Measurements from ENCODE around the gene RUNDC3A.

GRCh38 chr17:44293509-44294226 lies 14.7 kb upstream of the RUNDC3A start:
- TF ChIP-seq ZNF121 (CRISPR knock-in tag; IDR thresholded peaks at IDR 0.05) (no peak), RELA (CRISPR knock-in tag; IDR thresholded peaks at IDR 0.05; ENCODE audit: borderline replicate concordance) (no peak), ZNF396 (CRISPR knock-in tag; IDR thresholded peaks at IDR 0.05; ENCODE audit: borderline replicate concordance) (no peak), CTCF (IDR thresholded peaks at IDR 0.05) (no peak), MAX (CRISPR knock-in tag; IDR thresholded peaks at IDR 0.05) (no peak), SP1 (CRISPR knock-in tag; conservative IDR thresholded peaks at IDR 0.05) (no peak), CREB1 (CRISPR knock-in tag; IDR thresholded peaks at IDR 0.05) (no peak), ZNF281 (CRISPR knock-in tag; IDR thresholded peaks at IDR 0.05) (no peak), IRF1 (CRISPR knock-in tag; IDR thresholded peaks at IDR 0.05) (no peak), AFF4 (CRISPR knock-in tag; IDR thresholded peaks at IDR 0.05; ENCODE audit: borderline replicate concordance) (no peak), NFE2L1 (CRISPR knock-in tag; IDR thresholded peaks at IDR 0.05) (no peak)

All from WTC11 (cell line).